GM23248 (cell line): Measurements from ENCODE around the gene ARHGEF11.

ENCODE experiments used
- EZH2 ChIP-seq: fragments of 200-600 bp; sonication (generic); IDR thresholded peaks from 2 replicates; pipeline ENCODE4 v1.6.1; 2018; ENCODE audit warnings: antibody characterized with exemption, mild to moderate bottlenecking; ENCODE audit not compliant: insufficient read depth, poor library complexity, severe bottlenecking
- EZH2phosphoT487 ChIP-seq: fragments of 200-600 bp; sonication (generic); IDR thresholded peaks from 2 replicates; pipeline ENCODE4 v1.6.1; 2018; ENCODE audit warnings: antibody characterized with exemption, moderate library complexity, mild to moderate bottlenecking, low read depth; ENCODE audit not compliant: insufficient read depth

GRCh38 chr1:156993426-156994147 lies 52.0 kb downstream of the ARHGEF11 start:
- TF ChIP-seq EZH2 (no peak), EZH2phosphoT487 (no peak)
